NCI-H128 (cell line): ENCODE data around the gene EFCAB10.
"Not testable (repeated sequence)": the region's sequence is repeated elsewhere in the genome, so short reads cannot be mapped to it uniquely, and the experiment has no call there.

ENCODE experiments used
- DNase-seq: peaks from one replicate; lab custom pipeline; 2025; ENCODE audit not compliant: unreplicated experiment; lab: John Stamatoyannopoulos, UW

The EFCAB10 gene

GRCh38 chr7:105599551-105599950 lies 18.3 kb upstream of the EFCAB10 start:
- DNase-seq = no peak

DNA sequence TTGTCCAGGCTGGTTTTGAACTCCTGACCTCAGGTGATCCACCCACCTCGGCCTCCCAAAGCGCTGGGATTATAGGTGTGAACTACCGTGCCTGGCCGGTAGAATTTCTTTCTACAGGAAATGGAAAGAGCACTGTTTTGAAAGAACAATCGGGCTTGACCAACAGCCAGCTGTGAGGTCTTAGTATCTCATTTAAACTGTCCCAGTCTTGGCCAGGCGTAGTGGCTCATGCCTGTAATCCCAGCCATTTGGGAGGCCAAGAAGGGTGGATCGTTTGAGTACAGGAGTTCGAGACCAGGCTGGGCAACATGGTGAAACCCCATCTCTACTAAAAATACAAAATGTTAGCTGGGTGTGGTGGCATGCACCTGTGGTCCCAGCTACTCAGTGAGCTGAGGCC lies 17.8 kb upstream of the EFCAB10 start:
- DNase-seq = not testable (repeated sequence)

GRCh38 chr7:105596866-105597265 lies 15.6 kb upstream of the EFCAB10 start:
- no peak for DNase-seq

DNA sequence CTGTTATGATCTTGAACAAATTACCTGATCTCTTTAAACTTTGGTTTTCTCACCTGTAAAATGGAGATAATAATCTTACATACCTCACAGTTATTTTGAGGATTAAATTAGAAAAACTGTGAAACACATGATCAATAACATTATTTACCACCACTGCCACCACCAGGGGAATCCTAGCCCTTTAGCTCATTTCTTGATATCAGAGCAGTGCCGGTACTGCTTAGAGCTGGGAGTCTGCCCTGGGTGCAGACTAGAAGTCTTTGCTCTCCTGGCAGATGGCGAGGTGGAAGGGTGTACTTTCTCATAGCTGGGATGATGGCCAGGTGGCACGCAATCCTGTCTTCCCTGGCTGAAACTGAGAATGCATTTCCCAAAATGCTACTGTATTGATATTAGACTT lies 12.7 kb upstream of the EFCAB10 start:
- DNase-seq = no peak

DNA sequence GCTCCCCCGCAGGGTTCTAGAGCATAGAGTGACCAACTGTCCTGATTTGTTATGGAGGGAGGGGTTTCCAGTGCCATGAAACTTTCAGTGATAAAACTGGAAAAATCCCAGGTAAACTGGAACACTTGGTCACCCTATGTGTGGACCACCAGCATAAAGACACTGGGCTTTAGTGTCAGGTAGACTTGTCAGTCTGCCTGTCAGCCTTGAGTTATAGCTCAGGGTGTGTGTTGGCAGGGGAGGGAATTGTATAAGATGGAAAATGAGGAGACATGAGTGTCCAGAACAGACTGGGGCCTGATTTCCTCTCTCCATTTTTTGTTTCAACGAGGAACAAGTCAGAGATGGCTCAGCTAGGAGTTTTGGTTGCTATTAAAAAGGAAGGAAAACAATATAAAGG lies 10.2 kb upstream of the EFCAB10 start:
- DNase-seq = no peak

DNA sequence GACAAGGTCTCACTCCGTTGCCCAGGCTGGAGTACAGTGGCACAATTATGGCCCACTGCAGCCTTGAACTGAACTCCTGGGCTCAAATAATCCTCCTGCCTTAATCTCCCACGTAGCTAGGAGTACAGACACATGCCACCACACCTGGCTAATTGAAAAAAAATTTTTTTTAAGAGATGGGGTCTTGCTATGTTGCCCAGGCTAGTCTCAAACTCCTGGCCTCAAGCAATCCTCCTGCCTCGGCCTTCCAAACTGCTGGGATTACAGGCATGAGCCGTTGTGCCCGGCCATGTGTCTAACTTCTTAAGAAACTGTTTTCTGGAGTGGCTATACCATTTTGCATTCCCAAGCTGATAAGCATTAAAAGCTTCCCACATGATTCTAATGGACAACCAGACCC lies 9.5 kb upstream of the EFCAB10 start:
- DNase-seq = no peak

DNA sequence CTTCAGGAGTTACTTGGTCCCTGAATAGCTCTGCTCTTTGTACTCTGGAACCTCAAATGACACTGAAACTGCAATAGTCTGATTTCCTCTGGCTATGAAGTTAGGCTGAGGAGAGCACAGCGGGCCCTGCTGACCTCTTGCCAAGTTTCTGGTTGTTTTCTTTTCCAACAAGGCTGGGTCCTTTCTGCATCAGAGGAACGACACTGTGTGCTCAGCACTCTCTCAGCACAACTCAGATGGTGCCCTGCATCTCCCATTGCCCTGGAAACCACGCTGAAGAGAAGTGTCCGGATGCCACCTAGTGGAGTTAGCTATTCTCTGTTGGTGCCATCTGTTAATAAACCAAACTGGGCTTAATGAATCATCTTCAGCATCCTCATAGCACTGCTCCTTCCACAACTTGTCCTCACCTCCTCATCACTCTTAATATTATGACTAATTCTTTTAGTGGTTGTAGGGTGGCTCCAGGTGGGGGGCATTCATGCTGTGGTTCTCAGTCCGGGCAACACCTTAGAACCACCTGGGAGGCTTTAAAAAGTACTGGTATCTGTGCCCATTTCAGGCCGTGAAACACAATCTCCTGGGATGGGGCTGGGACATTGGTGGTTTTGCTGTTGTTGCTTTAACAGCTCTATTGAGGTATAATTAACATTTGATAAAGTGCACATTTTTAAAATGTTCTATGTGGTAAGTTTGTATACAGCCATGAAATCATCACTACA lies 8.2 kb upstream of the EFCAB10 start:
- DNase-seq = peak; percentile 78

- no peak for DNase-seq
Observed at GRCh38 chr7:105587909-105588635, 6.8 kb upstream of the EFCAB10 start.

DNA sequence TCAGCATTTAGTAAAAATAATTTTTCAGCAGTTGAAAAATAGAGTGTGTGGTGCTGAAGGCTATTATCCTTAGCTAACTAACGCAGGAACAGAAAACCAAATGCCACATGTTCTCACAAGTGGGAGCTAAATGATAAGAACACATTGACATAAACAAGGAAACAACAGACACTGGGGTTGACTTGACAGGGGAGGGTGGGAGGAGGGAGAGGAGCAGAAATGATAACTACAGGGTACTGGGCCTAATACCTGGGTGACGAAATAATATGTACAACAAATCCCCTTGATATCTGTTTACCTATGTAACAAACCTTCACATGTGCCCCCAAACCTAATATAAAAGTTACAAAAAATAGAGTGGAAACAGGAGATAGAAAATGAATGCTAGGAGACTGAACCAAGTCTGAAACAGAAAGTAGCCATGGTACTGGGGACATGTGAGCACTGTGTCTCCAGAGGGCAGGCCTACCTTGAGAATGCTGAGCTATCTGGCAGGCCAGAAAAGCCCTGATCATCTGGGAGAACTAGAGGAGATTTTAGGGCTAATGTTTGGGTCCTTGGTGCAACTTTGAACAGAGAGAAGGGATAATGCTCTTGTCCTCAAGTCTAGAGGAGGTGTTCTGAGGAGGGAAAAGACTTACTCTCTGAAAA lies 4.7 kb upstream of the EFCAB10 start:
- DNase-seq = no peak

GRCh38 chr7:105584165-105584564 lies 2.9 kb upstream of the EFCAB10 start:
- no peak for DNase-seq

- DNase-seq = no peak
Observed at GRCh38 chr7:105583061-105583460, 1.8 kb upstream of the EFCAB10 start.

GRCh38 chr7:105580022-105580740 lies 1.1 kb downstream of the EFCAB10 start:
- no peak for DNase-seq

DNA sequence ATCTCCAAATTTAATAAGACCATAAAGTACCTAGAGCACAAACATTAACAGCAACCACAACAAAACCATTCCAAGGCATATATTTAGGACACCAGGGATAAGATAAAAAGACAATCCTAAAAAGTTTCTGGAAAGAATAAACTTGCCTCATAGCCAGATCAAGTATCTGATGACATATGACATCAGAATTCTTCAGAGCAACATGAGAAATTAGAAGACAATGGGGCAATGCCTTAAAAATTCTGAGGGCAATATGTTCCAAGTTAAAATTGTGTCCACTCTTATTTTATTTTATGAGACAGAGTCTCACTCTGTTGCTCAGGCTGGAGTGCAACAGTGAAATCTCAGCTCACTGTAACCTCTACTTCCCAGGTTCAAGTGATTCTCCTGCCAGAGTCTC lies 2.8 kb downstream of the EFCAB10 start:
- DNase-seq = no peak

DNA sequence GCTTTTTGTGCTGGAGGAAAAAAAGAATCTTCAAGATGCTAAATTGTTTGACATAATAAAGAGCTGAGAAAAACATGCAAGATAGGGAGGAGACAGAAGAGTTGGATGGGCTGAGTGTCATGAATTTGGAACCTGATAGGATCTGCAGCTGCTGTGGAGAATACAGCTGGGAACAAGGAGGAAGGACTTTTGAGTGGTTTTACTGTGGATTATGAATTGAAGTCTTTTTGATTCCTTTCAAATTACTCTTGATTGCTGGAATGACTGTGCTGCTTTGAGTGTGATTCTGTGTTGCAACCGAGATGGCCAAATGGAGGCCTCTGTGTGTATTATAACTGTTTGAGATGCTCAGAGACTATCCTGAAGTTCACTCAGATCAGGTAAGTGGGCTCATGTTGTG lies 4.0 kb downstream of the EFCAB10 start:
- no peak for DNase-seq

DNA sequence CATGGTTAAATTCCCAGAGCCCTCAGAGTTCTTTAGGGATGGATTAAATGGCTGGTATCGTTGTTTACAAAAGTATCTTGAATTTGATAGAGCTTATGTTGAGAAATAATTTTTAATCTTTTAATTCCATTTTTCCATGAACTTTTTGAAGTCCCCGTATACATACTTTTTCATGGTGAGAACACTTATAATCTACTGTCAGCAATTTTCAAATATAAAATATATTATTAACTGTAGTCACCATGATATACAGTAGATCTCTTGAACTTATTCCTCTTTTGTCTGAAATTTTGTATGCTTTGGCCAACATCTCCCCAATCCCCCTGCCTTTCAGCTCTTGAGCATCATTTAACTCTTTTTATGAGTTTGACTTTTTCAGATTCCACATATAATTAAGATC lies 9.4 kb downstream of the EFCAB10 start:
- no peak for DNase-seq

GRCh38 chr7:105567821-105568220 lies 13.5 kb downstream of the EFCAB10 start:
- DNase-seq = no peak

DNA sequence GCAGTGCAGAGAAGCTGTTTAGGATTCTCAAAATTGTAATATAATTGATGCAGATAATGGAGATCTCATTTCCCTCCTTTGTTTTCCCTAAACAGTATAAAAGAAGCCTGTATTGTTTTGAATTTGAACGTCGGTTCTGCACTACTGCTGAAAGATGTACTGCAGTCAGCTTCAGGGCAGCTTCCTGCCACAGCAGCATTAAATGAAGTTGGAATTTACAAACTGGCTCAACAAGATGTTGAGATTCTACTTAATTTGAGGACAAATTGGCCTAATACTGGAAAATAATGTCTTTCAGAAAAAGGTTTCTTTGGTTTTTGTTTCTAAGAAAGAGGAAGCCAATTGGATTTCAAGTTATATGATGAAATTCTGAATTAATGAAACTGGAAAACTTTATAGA lies 14.3 kb downstream of the EFCAB10 start:
- no peak for DNase-seq

DNA sequence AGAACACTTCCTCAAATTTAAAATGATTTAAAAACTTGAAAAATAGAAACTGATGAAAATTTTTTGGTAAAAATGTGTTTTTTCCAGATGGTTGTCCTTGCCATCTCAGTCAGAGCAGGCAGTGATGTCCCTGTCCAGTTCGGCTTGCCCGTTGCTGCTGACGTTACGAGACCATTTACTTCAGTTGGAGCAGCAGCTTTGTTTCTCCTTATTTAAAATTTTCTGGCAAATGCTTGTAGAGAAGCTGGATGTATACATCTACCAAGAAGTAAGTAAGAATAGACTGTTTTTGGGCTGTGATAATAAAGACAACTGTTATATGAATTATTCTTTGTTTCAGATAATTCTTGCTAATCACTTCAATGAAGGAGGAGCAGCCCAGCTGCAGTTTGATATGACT lies 16.1 kb downstream of the EFCAB10 start:
- DNase-seq = no peak

DNA sequence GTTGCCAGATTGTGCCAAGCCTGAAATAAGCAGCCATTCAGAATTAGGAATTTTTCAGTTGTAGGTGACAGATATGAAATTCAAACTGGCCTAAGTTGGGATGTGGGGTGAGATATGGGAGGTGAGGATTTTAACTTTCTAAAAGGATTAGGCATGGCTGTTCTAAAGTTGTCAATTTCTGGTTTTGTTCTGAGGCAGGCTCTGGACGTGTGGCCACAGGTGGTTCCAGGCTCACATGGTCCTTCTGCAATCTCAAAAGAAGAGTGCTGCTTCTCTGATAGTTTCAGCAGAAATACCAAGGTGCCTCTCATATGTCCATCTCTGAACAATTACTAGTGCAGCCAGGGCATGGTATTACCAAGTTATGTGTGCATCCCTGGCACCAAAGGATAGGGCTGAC lies 21.4 kb downstream of the EFCAB10 start:
- DNase-seq = no peak

- DNase-seq = no peak
Observed at GRCh38 chr7:105538339-105538738, 43.0 kb downstream of the EFCAB10 start.

DNA sequence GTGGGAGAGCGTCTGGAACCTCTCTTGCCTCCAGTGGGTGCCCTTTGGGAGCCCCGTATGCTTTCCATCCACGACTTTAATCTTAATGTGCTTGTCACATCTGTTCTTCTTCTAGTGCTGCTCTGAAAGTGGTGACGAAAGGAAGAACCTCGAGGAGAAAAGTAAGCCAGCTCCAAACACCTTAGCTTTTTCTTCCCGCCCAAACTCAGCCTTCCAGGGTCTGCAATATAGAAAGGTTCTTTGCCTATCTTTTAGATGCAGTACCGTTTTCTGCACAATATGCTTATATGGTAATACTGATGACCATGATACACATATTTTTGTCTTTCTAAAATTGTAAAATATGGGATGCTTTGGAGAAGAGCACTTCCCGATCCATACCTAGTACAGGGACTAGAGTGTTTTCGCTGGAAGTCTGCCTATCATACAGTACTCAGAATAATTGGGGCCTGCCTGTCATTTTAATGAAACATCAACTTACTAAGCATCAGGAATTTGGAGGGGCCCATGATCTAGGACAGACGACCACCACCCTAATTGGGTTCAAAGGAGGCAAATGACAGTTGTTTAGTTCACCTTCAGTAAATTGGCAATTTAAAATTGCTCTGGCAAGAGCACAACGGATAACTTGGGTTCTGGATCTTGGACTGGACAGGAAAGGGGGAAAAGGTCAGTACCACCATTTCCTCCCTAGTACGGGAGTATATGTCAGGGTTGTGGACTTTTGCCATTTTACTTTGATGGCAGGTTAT lies 48.4 kb downstream of the EFCAB10 start:
- DNase-seq = no peak
